ENCODE data around the gene BACE1-AS. TPM values are rescaled to one million over a fixed set of nuclear protein-coding genes. Genes with fewer than 3 reads are reported as not detected.

BACE1-AS gene
- total RNA-seq, result 1.0 and 4.1 TPM in 2 replicates

GRCh38 chr11:117290809-117291396 lies at the start of gene BACE1-AS:
BACE1-AS (plus strand) TSS chr11:117291346.

GRCh38 chr11:117316197-117316961 lies 25.2 kb downstream of the BACE1-AS start, which contains the start of gene BACE1:
BACE1 (minus strand) TSS chr11:117316256; CDS start chr11:117315795, 461 bp downstream.

GRCh38 chr11:117327567-117328374 lies 36.6 kb downstream of the BACE1-AS start, which contains the start of gene CEP164:
CEP164 (plus strand) TSS chr11:117327854; CDS start chr11:117338587, 10,733 bp downstream.

Other genes starting within 250 kb of the BACE1-AS start
- 7.9 and 18.6 TPM in 2 replicates for gene SIK3, start 192.9 kb upstream of the BACE1-AS start, total RNA-seq
- gene PAFAH1B2, start 147.1 kb upstream of the BACE1-AS start, total RNA-seq, result 204 and 229 TPM in 2 replicates
- 8.2 and 18.6 TPM in 2 replicates for gene SIDT2, start 112.6 kb upstream of the BACE1-AS start, total RNA-seq
- 90.6 and 388 TPM in 2 replicates for gene TAGLN, start 92.0 kb upstream of the BACE1-AS start, total RNA-seq
- gene PCSK7, start 59.3 kb upstream of the BACE1-AS start, total RNA-seq, result 26.0 and 55.4 TPM in 2 replicates
- 10.9 and 13.7 TPM in 2 replicates for gene RNF214, start 58.7 kb upstream of the BACE1-AS start, total RNA-seq
- 7.5 and 20.6 TPM in 2 replicates for gene BACE1, start 24.9 kb downstream of the BACE1-AS start, total RNA-seq
- 32.1 and 32.2 TPM in 2 replicates for gene CEP164, start 36.5 kb downstream of the BACE1-AS start, total RNA-seq